HUES48 (cell line): ENCODE measurements around the gene C19orf85.
A peak's percentile ranks its signal among the peaks of the same experiment; 100 is the strongest.

Experiments
- H3K27ac ChIP-seq: one replicate; pipeline ENCODE4 v1.7.0; 2013; ENCODE audit warnings: low read depth, low read length, inconsistent platforms
- H3K27me3 ChIP-seq: 2 replicates; pipeline ENCODE4 v1.6.1; 2013; ENCODE audit warnings: mild to moderate bottlenecking, low read length; ENCODE audit not compliant: control insufficient read depth, insufficient read depth
- H3K36me3 ChIP-seq: 2 replicates; pipeline ENCODE4 v1.6.1; 2013; ENCODE audit warnings: low read length; ENCODE audit not compliant: control insufficient read depth, insufficient read depth
- H3K4me1 ChIP-seq: 2 replicates; pipeline ENCODE4 v1.6.1; 2013; ENCODE audit warnings: mild to moderate bottlenecking, low read length; ENCODE audit not compliant: control insufficient read depth, insufficient read depth
- H3K4me3 ChIP-seq: 2 replicates; pipeline ENCODE4 v1.5.1; 2013; ENCODE audit warnings: mild to moderate bottlenecking, low read depth, low read length
- H3K9ac ChIP-seq: 2 replicates; pipeline ENCODE4 v1.6.1; 2013; ENCODE audit warnings: mild to moderate bottlenecking, low read depth, low read length, moderate library complexity
- H3K9me3 ChIP-seq: 2 replicates; pipeline ENCODE4 v1.6.1; 2013; ENCODE audit warnings: low read length; ENCODE audit not compliant: control insufficient read depth, insufficient read depth

Gene C19orf85

DNA sequence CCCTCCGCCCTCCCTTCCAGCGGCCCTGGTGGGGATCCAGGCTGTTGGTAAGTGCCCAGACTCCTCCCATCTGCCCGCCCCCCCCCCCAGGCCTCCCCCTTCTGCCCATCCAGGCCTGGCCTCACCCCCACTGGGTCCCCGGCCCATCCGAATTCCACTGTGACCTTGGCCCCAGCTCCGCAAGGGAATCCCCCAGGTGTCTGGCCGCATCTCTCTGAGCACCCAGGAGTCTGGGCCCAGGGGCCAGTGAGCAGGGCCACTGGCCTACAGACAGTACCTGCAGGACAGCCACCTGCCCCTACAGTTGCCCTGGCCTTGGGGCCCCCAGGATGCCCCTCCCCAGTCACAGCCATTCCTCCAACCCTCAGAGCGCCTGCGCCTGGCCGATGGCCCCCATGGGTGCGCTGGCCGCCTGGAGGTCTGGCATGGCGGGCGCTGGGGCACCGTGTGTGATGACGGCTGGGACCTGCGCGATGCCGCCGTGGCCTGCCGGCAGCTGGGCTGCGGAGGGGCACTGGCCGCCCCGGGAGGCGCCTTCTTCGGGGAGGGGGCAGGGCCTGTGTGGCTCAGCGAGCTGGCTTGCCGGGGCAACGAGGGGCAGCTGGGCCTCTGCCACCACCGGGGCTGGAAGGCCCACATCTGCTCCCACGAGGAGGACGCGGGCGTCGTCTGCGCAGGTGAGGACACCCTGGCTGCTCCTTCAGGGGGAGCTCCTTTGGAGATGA lies 24.6 kb upstream of the C19orf85 start:
- H3K4me1 ChIP-seq = peaks cover 34% of the 10 kb centered on the region
- H3K36me3 ChIP-seq = no peaks in the 10 kb centered on the region
- no peak overlapping the region for H3K9ac ChIP-seq
- no peaks in the 10 kb centered on the region for H3K27me3 ChIP-seq
- H3K27ac ChIP-seq = no peak overlapping the region
- no peak overlapping the region for H3K4me3 ChIP-seq
- H3K9me3 ChIP-seq = no peaks in the 10 kb centered on the region

DNA sequence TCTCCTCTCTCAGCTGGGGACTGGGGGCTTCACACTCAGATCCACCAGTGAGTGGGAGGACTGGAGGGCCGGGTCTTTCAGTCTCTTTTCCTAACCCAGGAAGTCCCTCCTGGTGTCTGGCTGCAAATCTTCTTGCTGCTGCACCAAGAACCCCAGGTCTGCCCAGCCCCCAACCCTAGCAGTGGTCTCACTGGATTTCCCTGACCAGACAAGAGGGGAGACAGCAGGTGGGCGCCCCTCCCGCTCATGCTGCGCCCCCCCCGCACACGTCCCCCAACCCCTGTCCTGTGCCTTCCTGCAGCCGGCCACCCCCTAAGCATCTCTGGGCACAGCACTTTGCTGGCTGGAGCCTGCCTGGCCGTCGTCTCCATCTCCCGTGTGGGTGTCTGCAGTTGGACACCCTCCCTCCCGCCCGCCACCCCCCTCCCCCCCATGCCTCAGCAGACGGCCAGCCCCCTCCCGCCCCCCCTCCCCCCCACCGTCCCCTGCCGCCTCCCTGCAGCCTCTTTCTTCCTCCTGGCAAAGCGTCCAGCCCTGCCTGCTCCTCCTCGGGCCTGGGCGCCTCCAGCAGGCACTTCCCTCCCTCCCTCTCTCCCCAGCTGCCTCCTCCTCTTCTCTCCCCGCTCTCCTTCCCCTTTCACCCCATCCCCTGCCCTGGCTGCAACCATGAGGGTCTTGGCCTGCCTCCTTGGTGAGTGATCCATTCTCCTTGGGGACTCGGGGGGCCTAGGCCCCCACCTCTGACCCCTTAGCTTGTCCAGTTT lies 23.6 kb upstream of the C19orf85 start, which contains the start of gene SSC5D:
TSS of gene SSC5D (plus strand) at position 513 of the 764 bp plus-strand sequence. CDS start at position 667, 154 bp downstream.
- Histone ChIP-seq H3K4me1 (peaks cover 38% of the 10 kb centered on the region), H3K27me3 (no peaks in the 10 kb centered on the region), H3K27ac (peak within 1 kb of the TSS; percentile 75), H3K9me3 (no peaks in the 10 kb centered on the region), H3K9ac (no peak within 1 kb of the TSS; the same call in 1 of the 2 replicates), H3K36me3 (no peaks in the 10 kb centered on the region), H3K4me3 (peak within 1 kb of the TSS; percentile 51)

DNA sequence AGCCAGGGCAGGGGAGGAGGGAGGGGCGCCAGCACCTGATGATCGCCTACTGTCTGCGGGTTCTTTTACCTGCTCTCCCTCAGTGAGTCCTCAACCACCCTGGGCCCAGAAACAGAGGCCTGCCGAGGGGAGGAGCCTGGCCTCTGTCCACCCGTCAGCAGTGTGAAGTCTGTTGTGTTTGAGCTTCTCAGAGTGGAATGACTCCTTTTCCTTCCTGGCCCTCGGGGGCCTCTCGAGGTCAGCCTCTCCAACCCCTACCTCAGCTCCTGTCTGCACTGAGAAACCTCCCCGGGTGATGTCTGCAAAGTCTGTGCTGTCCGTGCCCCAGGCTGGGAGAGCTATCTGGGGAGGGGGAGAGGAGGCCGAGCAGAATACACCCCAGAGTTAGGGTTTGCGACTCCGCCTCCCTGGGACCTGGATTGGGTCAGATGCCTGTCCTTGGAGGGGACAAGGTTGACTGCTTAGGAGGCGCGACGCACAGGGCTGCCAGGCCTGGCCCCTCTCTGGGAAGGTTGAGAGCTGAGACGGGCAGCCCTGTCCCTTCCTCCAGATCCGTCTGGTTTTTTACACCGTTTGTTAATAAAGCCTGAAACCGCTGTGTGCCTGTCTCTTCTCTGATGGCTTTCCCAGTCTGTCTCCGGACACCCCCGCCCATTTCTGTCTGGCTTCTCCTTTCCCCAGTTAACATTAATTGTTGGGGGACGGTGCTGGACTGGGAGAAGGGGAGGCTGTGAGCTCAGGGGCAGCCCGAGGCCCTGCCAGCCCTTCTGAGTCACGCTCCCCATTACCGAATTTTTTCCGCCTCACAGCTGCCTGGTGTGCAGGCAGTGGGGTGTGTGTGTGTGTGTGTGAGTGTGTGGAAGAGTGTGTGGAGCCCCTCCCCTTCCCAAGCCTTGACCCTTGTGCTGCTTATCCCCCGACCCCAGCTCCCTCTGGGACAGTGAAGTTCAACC lies 22.7 kb upstream of the C19orf85 start:
- Histone ChIP-seq H3K9ac (no peak overlapping the region; the same call in 1 of the 2 replicates), H3K4me3 (peak overlapping the region; percentile 14; the same call in 1 of the 2 replicates), H3K4me1 (peaks cover 38% of the 10 kb centered on the region), H3K36me3 (peaks cover 4% of the 10 kb centered on the region; the same call in 1 of the 2 replicates), H3K27ac (peak overlapping the region; percentile 75), H3K9me3 (no peaks in the 10 kb centered on the region), H3K27me3 (no peaks in the 10 kb centered on the region)

DNA sequence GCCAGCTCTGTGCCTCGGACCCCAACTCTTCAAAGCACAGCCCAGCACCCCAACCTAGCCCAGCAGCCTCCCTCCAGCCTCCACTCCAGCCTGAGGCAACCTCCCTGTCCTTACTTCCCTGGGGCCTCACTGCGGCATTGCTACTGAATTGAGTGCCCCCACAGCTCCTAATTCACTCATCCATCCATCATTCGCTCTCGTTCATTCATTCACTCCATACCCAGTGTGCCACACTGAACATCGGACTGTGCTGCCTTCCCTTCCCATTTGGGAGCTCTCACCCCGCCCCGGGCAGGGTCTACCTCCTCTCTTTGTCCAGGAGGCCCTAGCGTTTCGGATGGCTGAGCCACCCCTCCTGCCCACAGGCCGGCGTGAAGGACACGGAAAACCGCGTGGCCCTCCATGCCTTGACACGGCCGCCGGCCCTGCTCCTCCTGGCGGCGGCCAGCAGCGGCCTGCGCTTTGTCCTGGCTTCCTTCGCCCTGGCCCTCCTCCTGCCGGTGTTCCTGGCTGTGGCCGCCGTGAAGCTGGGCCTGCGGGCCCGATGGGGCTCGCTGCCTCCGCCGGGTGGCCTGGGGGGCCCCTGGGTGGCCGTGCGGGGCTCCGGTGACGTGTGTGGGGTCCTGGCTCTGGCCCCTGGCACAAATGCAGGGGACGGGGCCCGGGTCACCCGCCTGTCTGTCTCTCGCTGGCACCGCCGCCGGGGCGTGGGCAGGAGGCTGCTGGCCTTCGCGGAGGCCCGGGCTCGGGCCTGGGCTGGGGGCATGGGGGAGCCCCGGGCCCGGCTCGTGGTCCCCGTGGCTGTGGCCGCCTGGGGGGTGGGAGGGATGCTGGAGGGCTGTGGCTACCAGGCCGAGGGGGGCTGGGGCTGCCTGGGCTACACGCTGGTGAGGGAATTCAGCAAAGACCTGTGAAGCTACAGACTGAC lies 21.8 kb upstream of the C19orf85 start:
- Histone ChIP-seq H3K36me3 (peaks cover 4% of the 10 kb centered on the region; the same call in 1 of the 2 replicates), H3K9me3 (no peaks in the 10 kb centered on the region), H3K9ac (no peak overlapping the region; the same call in 1 of the 2 replicates), H3K4me3 (peak overlapping the region; percentile 89; the same call in 1 of the 2 replicates), H3K27me3 (no peaks in the 10 kb centered on the region), H3K4me1 (peaks cover 41% of the 10 kb centered on the region), H3K27ac (peak overlapping the region; percentile 75)

DNA sequence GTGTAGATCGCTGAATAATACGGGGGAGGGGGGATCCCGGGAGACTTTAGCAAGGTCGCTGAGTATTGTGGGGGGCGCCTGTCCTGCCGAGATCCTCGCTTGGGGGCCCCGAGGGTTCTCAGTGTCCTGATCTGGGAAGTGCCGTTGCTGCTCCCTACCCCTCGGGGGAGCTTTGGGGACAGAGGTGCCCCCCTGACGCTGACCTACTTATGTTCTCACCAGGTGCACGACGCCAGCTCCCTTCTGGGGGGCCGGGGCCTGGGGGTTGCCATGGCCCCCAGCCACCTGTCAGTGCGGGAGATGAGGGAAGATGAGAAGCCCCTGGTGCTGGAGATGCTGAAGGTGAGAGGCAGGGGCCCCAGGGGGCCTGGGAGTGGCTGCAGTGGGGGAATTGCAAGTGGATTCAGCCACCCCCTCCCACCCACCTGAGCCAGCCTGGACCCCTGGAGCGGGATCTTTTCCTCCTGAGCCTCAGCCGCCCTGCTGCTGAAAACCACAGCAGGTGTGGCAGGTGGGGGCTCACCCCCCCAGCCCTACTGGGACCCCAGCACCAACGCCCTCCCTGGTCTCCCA lies 21.0 kb upstream of the C19orf85 start:
- Histone ChIP-seq H3K4me1 (peaks cover 42% of the 10 kb centered on the region), H3K36me3 (peaks cover 4% of the 10 kb centered on the region; the same call in 1 of the 2 replicates), H3K9ac (peak overlapping the region; percentile 66), H3K4me3 (peak overlapping the region; percentile 89), H3K27ac (peak overlapping the region; percentile 74), H3K9me3 (no peaks in the 10 kb centered on the region), H3K27me3 (no peaks in the 10 kb centered on the region)

DNA sequence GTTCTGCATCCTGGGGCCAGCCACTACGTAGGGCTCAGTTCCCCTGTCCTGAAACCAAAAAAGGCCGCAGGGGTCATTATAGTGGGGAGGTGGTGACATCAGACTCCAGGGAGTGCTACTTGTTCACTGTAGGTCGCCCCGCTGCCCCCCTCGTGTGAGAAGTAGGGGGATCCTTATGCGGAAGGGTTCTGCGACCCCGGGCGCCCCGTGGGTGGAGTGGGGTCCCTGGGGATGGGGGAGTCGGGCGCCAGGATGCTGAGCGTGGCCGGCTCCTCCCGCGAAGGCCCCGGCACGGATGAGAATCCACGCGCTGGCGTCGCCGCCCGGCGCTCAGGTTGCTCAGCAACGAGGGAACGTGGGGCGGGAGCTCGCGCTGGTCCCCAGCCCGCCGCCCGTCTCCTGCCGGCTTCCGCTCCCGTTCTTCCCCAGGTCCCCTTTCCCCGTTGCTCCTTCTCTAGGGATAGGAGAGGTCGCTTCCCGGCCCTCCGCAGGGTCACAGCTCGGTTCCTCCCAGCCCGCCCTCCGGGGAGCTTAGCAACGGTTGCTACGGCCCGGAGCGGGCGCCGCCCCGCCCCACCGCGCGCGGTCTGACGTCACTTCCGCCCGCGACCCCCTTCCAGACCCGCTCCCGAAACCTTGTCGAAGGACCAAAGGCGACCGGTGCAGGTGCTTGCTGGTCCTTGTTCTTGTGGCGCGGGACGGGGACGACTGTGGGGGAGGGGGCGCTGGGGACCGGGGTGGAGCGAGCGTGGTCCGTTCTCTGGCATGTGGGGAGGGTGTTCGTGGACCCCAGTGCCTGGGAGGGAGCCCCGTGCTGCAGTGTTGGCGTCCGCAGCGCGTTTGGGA lies 20.3 kb upstream of the C19orf85 start, which contains the start of gene NAT14:
TSS of gene NAT14 (plus strand) at position 596 of the 846 bp plus-strand sequence. CDS start 521 bp downstream, outside the sequence.
- H3K36me3 ChIP-seq = peaks cover 4% of the 10 kb centered on the region; the same call in 1 of the 2 replicates
- H3K27me3 ChIP-seq = no peaks in the 10 kb centered on the region
- H3K9ac ChIP-seq = peak within 1 kb of the TSS; percentile 66
- peaks cover 42% of the 10 kb centered on the region for H3K4me1 ChIP-seq
- peak within 1 kb of the TSS; percentile 74 for H3K27ac ChIP-seq
- H3K4me3 ChIP-seq = peak within 1 kb of the TSS; percentile 89
- no peaks in the 10 kb centered on the region for H3K9me3 ChIP-seq

DNA sequence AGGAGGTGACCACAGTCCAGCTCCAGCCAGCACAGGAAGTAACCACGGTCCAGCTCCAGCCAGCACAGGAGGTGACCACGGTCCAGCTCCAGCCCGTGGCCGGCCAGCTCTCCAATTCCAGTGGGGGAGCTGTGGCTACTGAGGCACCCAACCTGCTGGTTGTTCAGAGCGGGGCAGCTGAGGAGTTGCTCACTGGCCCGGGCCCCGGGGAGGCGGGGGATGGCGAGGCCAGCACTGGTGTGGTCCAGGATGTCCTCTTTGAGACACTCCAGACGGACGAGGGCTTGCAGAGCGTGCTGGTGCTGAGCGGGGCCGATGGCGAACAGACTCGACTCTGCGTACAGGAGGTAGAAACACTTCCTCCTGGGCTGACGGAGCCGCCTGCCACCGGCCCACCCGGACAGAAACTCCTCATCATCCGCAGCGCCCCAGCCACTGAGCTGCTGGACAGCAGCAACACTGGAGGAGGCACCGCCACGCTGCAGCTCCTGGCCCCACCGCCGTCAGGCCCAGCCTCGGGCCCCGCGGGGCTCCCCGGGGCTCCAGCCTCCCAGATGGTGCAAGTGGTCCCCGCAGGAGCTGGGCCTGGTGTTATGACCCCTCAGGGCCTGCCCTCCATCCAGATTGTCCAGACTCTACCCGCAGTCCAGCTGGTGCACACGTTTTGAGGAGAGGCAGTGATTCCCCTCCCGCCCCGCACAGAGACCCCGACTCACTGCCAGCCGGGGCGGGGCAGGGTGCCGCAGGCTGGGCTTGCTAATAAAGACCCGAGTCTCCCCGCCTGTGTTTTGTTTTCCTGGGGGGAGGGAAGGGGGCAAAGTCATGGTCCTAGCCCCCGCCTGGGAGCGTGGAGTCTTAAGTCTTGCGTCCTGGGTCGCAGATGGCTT lies 19.4 kb upstream of the C19orf85 start:
- Histone ChIP-seq H3K36me3 (peaks cover 4% of the 10 kb centered on the region; the same call in 1 of the 2 replicates), H3K4me1 (peaks cover 34% of the 10 kb centered on the region), H3K27ac (peak overlapping the region; percentile 74), H3K9me3 (no peaks in the 10 kb centered on the region), H3K27me3 (no peaks in the 10 kb centered on the region), H3K4me3 (peak overlapping the region; percentile 89), H3K9ac (no peak overlapping the region)

DNA sequence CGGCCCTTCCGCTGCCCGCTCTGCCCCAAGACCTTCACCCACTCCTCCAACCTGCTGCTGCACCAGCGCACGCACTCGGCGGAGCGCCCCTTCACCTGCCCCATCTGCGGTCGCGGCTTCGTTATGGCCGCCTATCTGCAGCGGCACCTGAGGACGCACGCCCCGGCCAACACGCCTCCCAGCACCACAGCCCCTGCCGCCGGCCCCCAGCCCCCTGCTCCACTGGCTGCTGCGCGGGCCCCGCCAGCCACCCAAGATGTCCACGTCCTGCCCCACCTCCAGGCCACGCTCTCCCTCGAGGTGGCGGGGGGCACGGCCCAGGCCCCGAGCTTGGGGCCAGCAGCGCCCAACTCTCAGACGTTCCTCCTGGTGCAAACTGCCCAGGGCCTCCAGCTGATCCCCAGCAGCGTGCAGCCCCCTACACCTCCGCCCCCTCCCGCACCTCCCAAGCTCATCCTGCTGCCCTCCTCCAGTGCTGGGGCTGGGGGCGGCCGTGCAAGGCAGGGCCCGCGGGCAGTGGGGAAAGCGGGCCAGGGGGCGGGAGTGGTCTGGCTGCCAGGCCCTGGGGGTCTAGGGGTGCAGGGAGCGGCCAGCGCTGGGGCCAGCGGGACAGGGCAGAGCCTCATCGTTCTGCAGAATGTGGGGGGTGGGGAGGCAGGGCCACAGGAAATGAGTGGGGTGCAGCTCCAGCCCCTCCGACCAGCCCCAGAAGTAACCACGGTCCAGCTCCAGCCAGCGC lies 18.6 kb upstream of the C19orf85 start:
- H3K9me3 ChIP-seq = no peaks in the 10 kb centered on the region
- peaks cover 30% of the 10 kb centered on the region for H3K4me1 ChIP-seq
- H3K4me3 ChIP-seq = no peak overlapping the region
- H3K9ac ChIP-seq = no peak overlapping the region
- H3K27ac ChIP-seq = no peak overlapping the region
- H3K27me3 ChIP-seq = no peaks in the 10 kb centered on the region
- H3K36me3 ChIP-seq = peaks cover 4% of the 10 kb centered on the region; the same call in 1 of the 2 replicates
